Fibroblast of lung (primary cell): ENCODE data around the gene SLC27A1. TPM values are rescaled to one million over a fixed set of nuclear protein-coding genes. Genes with fewer than 3 reads are reported as not detected.

ENCODE experiments used
- DNase-seq, 2 donors: peaks; one replicate each; pipeline versions ENCODE4 v3.0.0 to v3.0.0-alpha.2; 2010; ENCODE audit warnings: low read depth in 2 of 2
- H2AFZ ChIP-seq: 2 replicates; pipeline ENCODE4 v1.5.1; 2012; ENCODE audit warnings: low read length, control low read depth, inconsistent platforms
- H3K27ac ChIP-seq: 2 replicates; pipeline ENCODE4 v1.5.1; 2011; ENCODE audit warnings: low read length, control low read depth; ENCODE audit not compliant: insufficient read depth
- H3K27me3 ChIP-seq: 2 replicates; pipeline ENCODE4 v1.5.1; 2011; ENCODE audit warnings: mild to moderate bottlenecking, low read length; ENCODE audit not compliant: control insufficient read depth, insufficient read depth
- H3K36me3 ChIP-seq: 2 replicates; pipeline ENCODE4 v1.5.1; 2011; ENCODE audit warnings: low read length; ENCODE audit not compliant: control insufficient read depth, insufficient read depth
- H3K4me1 ChIP-seq: 2 replicates; pipeline ENCODE4 v1.5.1; 2011; ENCODE audit warnings: low read length; ENCODE audit not compliant: control insufficient read depth, insufficient read depth; ENCODE audit errors: extremely low read depth
- H3K4me2 ChIP-seq: 2 replicates; pipeline ENCODE4 v1.5.1; 2011; ENCODE audit warnings: low read length, control low read depth; ENCODE audit not compliant: insufficient read depth; ENCODE audit errors: extremely low read depth
- H3K4me3 ChIP-seq, 4 experiments: fragments of 200-600 bp in 1 of 4; sonication (generic) in 1 of 4; replicated peaks in 1 of 4; 2 replicates each; pipeline ENCODE4 v1.5.1; 2011 to 2016; ENCODE audit warnings: low read length in 4 of 4, low read depth in 3 of 4, mild to moderate bottlenecking in 3 of 4, control low read depth in 2 of 4, inconsistent platforms in 1 of 4, mixed read lengths in 1 of 4; ENCODE audit not compliant: insufficient read depth in 1 of 4; ENCODE audit errors: control extremely low read depth in 1 of 4
- H3K79me2 ChIP-seq: 2 replicates; pipeline ENCODE4 v1.5.1; 2012; ENCODE audit warnings: mild to moderate bottlenecking, low read length, inconsistent platforms; ENCODE audit not compliant: control insufficient read depth, insufficient read depth
- H3K9ac ChIP-seq: 2 replicates; pipeline ENCODE4 v1.5.1; 2011; ENCODE audit warnings: mild to moderate bottlenecking, low read length, control low read depth; ENCODE audit not compliant: insufficient read depth
- H3K9me3 ChIP-seq: 2 replicates; pipeline ENCODE4 v1.5.1; 2012; ENCODE audit warnings: low read depth, low read length; ENCODE audit not compliant: control insufficient read depth, insufficient read depth
- H4K20me1 ChIP-seq: 2 replicates; pipeline ENCODE4 v1.5.1; 2011; ENCODE audit warnings: low read length; ENCODE audit not compliant: control insufficient read depth, insufficient read depth; ENCODE audit errors: extremely low read depth
- CTCF ChIP-seq, 2 donors: IDR thresholded peaks in 1 of 2; conservative IDR thresholded peaks in 1 of 2; 1 replicate in 1 of 2; 2 replicates in 1 of 2; pipeline ENCODE4 v1.5.1; 2011 to 2012; ENCODE audit warnings: low read length in 2 of 2, control low read depth in 1 of 2, inconsistent platforms in 1 of 2, low read depth in 1 of 2, mild to moderate bottlenecking in 1 of 2
- EZH2 ChIP-seq: IDR thresholded peaks from 2 replicates; pipeline ENCODE4 v1.5.1; 2012; ENCODE audit warnings: low read length, control low read depth, mild to moderate bottlenecking; ENCODE audit errors: missing control alignments
- polyA plus RNA-seq, 2 donors: library from polyadenylated mRNA; depleted of rRNA in 1 of 2; stranded (reverse) in 1 of 2; unstranded in 1 of 2; fragments of >200 nt; gene quantifications; 2 replicates each; pipeline ENCODE4 v1.2.1, GENCODE V29; 2011 to 2012; ENCODE audit warnings: missing spikeins in 1 of 2
- total RNA-seq: library from RNA; depleted of rRNA; stranded (reverse); fragments of >200 nt; gene quantifications from 2 replicates; pipeline ENCODE4 v1.2.1, GENCODE V29; 2014

Gene SLC27A1
- total and polyA plus RNA-seq, 2 donors (not counting 1 experiment from before 2014, with no cell fraction given): 4.0 to 25.3 TPM

DNA sequence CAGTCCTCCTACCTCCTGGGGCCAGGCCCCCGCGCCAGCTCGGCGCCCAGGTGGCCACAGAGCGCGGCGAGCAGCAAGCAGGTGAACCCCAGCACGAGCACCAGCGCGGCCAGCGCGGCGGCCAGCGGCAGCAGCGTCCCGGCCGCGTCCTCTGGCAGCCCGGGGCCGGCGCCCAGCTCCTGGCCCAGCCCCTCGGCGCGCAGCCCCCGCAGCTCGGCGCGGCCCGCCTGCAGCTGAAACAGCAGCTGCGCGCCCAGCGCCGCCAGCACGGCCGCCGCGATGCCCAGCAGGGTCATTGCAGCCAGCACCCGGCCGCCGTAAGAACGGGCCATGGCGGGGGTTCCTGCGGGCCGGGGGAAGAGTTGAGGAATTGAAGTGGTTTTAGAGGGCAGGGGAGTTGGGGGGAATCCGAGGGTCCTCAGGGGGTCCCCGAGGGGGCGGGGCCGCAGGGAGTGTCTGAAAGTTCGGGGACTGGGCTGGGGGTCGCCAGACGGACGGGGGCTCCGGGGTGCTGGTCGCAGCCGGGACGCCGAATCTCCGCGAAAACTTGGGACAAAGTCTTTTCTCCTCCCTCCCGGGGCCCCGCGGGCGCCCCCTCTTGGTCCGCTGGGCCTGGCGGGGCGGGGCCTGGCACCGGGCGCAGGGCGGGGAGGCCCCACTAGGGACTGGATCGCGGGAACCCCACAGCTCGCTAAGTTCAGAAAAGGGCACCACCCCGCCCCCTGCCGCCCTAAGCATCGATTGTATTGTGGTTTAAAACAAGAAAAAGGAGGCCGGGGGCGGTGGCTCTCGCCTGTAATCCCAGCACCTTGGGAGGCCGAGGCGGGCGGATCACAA is 22.0 kb upstream of the SLC27A1 start, which contains the start of gene TMEM221:
TSS of gene TMEM221 (minus strand) at position 538 of the 837 bp plus-strand sequence. CDS start at position 332, 206 bp downstream.
- no peak for TF ChIP-seq EZH2
- peak; percentile 41 to 45 for TF ChIP-seq CTCF (conservative IDR thresholded peaks at IDR 0.05 in 1 of 2, IDR thresholded peaks at IDR 0.05 in 1 of 2; ENCODE audit: low read depth in 1 of 2, low read length in 2 of 2)
- Histone ChIP-seq H3K9ac (no peak within 1 kb of the TSS), H4K20me1 (no peaks in the 10 kb centered on the region), H3K9me3 (no peaks in the 10 kb centered on the region), H3K27ac (no peak within 1 kb of the TSS), H3K4me3 (peak within 1 kb of the TSS in 3 of 4 experiments; percentile 16 to 52 (median 22)), H3K4me2 (peak within 1 kb of the TSS; percentile 64), H3K79me2 (no peaks in the 10 kb centered on the region), H2AFZ (no peak within 1 kb of the TSS), H3K36me3 (no peaks in the 10 kb centered on the region), H3K4me1 (no peaks in the 10 kb centered on the region), H3K27me3 (peaks cover 12% of the 10 kb centered on the region)
- DNase-seq: peak in 1 of 2 donors; percentile 16

DNA sequence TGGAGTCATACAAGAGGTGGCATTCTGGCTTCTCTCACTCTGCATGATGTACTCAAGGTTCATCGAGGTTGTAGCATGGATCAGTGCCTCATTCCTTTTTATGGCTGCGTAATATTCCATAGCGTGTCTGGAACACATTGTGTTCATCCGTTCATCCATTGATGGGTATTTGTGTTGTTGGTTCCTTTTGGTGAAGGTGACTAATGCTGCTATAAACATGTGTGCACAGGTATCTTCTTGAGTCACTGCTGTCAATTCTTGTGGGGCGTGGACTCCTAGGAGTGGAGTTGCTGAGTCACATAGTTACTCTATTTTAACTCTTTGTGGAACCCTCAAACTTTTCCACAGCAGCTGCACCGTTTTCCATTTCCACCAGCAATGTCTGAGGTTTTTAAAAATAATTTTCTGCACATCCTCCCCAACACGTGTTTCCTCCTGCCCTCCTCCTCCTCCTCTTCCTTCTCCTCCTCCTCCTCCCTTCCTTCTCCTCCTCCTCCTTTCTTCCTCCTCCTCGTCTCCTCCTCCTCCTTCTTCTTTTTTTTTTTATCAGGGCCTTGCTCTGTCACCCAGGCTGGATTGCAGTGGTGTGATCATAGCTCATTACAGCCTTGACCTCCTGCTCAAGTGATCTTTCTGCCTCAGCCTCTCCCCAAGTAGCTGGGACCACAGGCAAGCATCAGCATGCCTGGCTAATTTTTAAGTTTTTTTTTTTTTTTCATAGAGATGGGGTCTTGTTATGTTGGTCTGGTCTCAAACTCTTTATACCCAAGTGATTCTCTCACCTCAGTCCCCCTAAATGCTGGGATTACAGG is 19.9 kb upstream of the SLC27A1 start:
- H2AFZ ChIP-seq: no peak overlapping the region
- H3K4me3 ChIP-seq: no peak overlapping the region
- no peak for DNase-seq
- TF ChIP-seq EZH2 (no peak), CTCF (conservative IDR thresholded peaks at IDR 0.05 in 1 of 2, IDR thresholded peaks at IDR 0.05 in 1 of 2; ENCODE audit: low read depth in 1 of 2, low read length in 2 of 2) (no peak)
- H3K4me2 ChIP-seq: no peak overlapping the region
- no peaks in the 10 kb centered on the region for H3K9me3 ChIP-seq
- no peaks in the 10 kb centered on the region for H3K4me1 ChIP-seq
- H3K27ac ChIP-seq: no peak overlapping the region
- H3K79me2 ChIP-seq: no peaks in the 10 kb centered on the region
- H3K9ac ChIP-seq: no peak overlapping the region
- peaks cover 15% of the 10 kb centered on the region for H3K27me3 ChIP-seq
- H4K20me1 ChIP-seq: no peaks in the 10 kb centered on the region
- no peaks in the 10 kb centered on the region for H3K36me3 ChIP-seq

DNA sequence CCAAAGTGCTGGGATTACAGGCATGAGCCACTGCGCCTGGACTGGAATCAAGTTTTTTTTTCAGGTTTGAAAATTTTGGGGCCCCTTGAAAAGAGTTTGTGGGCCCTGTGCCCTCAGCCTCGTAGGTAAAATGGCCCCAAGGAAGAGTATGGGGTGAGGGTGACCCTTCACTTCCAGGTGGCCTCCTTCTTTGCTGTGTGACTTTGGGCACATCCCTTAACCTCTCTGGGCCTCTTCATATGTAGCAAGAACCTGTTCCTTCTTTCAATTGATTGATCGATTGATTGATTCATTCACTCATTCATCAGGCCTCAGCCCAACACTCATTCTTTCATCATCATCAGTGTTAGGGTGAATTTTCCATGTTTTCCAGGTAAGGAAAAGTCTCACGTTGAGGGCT is 18.5 kb upstream of the SLC27A1 start:
- Histone ChIP-seq H3K9me3 (no peaks in the 10 kb centered on the region), H3K4me2 (no peak overlapping the region), H3K36me3 (no peaks in the 10 kb centered on the region), H3K27ac (no peak overlapping the region), H2AFZ (no peak overlapping the region), H3K4me1 (no peaks in the 10 kb centered on the region), H4K20me1 (no peaks in the 10 kb centered on the region), H3K9ac (no peak overlapping the region), H3K4me3 (no peak overlapping the region), H3K79me2 (no peaks in the 10 kb centered on the region), H3K27me3 (peaks cover 20% of the 10 kb centered on the region)
- DNase-seq: no peak
- TF ChIP-seq CTCF (conservative IDR thresholded peaks at IDR 0.05 in 1 of 2, IDR thresholded peaks at IDR 0.05 in 1 of 2; ENCODE audit: low read depth in 1 of 2, low read length in 2 of 2): no peak
- no peak for TF ChIP-seq EZH2
